ENCODE data around the gene DHRS1.
"Not testable (repeated sequence)": the region's sequence is repeated elsewhere in the genome, so short reads cannot be mapped to it uniquely, and the experiment has no call there.

DHRS1 gene

GRCh38 chr14:24327914-24328313, 28.3 kb upstream of the DHRS1 start:
- DNase-seq (ENCODE audit: low read depth, low spot score) = not testable (repeated sequence)

DNA sequence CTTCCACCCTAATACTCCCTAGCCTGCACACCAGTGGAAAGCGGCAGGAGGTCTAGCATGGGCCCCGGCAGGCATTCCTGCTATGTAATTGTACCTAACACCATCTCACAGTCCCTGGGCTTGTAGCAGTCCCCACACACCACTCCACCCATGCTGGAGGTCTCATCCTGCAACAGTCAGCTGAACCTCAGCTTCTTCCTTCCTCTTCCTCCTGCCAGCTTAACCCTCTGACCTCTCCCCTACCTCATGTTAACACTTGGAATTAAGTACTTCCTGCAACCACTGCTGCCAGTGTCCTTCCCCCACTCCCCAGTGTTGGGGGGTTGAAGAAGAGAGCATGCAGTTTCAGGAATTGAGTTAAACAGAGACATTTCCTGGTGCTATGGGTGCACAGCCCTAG, 27.7 kb upstream of the DHRS1 start:
- DNase-seq (ENCODE audit: low read depth, low spot score) = no peak

- DNase-seq (ENCODE audit: low read depth, low spot score) = no peak
Measured at GRCh38 chr14:24325963-24326362, 26.4 kb upstream of the DHRS1 start.

- DNase-seq (ENCODE audit: low read depth, low spot score) = no peak
Measured at GRCh38 chr14:24325041-24325530, 25.5 kb upstream of the DHRS1 start.

GRCh38 chr14:24324024-24324423, 24.4 kb upstream of the DHRS1 start:
- DNase-seq (ENCODE audit: low read depth, low spot score) = no peak

DNA sequence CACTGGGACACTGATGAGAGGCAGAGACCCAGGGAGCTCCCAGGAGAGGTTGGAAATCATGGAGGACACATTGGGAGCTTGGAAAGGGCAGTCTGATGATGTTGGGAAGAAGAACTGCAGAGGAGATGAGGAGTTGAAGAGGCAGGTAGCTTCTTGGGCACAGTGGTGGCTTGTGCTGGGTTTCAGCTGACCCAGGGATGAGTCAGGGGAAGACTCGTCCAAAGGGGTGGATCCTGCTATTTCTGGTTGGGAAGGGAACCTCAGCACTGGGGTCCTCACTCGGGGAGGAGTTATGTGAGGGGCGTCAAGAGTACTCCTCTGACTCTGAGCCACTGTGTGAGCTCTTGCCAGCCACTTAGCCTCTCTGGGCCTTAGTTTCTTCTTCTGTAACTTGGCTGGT, 23.8 kb upstream of the DHRS1 start:
- DNase-seq (ENCODE audit: low read depth, low spot score) = no peak

DNA sequence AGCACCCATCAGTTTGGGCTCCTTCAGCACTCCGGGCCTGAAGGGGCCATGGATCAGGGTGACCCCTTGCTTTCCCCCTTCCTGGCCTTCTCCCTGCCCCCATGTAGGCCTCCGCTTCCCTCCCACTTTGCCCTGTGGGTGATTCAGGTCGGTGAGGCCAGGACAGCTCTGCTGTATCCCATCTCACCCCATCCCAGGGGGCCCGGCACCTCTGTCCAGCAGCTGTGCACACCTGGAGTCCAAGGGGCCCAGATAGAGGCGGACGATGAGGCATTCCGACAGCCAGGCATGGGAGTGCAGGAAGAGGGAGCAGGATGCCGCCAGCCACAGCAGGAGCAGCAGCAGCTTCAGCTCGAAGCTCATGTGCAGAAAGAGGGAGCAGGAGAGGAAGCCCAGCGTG, 23.1 kb upstream of the DHRS1 start:
- DNase-seq (ENCODE audit: low read depth, low spot score) = no peak

GRCh38 chr14:24321212-24321975, 21.8 kb upstream of the DHRS1 start:
- no peak for DNase-seq (ENCODE audit: low read depth, low spot score)

GRCh38 chr14:24317141-24317928, 17.8 kb upstream of the DHRS1 start:
- no peak for DNase-seq (ENCODE audit: low read depth, low spot score)

- DNase-seq (ENCODE audit: low read depth, low spot score) = no peak
Measured at GRCh38 chr14:24316597-24316950, 17.0 kb upstream of the DHRS1 start.

DNA sequence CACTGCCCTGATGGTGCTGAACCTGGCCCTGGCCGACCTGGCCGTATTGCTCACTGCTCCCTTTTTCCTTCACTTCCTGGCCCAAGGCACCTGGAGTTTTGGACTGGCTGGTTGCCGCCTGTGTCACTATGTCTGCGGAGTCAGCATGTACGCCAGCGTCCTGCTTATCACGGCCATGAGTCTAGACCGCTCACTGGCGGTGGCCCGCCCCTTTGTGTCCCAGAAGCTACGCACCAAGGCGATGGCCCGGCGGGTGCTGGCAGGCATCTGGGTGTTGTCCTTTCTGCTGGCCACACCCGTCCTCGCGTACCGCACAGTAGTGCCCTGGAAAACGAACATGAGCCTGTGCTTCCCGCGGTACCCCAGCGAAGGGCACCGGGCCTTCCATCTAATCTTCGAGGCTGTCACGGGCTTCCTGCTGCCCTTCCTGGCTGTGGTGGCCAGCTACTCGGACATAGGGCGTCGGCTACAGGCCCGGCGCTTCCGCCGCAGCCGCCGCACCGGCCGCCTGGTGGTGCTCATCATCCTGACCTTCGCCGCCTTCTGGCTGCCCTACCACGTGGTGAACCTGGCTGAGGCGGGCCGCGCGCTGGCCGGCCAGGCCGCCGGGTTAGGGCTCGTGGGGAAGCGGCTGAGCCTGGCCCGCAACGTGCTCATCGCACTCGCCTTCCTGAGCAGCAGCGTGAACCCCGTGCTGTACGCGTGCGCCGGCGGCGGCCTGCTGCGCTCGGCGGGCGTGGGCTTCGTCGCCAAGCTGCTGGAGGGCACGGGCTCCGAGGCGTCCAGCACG, 16.4 kb upstream of the DHRS1 start:
- DNase-seq (ENCODE audit: low read depth, low spot score) = no peak

DNA sequence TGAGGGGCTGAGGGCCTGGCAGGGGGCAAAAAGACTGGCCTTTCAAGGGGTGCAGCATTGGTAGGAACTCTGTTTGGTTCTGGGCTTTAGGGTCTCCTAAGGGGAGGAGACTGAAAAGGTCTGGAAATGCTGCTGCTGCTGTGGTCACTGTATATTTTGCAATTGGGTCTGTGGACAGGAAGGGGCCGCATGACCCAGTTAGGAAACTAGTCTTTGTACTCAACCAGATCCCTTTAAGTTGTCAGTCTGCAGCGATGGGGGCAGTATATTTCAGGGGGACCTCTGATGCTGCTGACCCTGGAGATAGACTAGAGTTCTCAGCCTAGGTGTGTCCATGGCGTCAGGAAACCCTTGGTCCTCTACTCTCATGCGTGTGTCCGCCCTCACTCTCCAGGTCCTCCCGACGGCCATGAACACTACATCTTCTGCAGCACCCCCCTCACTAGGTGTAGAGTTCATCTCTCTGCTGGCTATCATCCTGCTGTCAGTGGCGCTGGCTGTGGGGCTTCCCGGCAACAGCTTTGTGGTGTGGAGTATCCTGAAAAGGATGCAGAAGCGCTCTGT, 15.7 kb upstream of the DHRS1 start:
- no peak for DNase-seq (ENCODE audit: low read depth, low spot score)

- DNase-seq (ENCODE audit: low read depth, low spot score) = no peak
Measured at GRCh38 chr14:24314377-24315193, 15.0 kb upstream of the DHRS1 start.

DNA sequence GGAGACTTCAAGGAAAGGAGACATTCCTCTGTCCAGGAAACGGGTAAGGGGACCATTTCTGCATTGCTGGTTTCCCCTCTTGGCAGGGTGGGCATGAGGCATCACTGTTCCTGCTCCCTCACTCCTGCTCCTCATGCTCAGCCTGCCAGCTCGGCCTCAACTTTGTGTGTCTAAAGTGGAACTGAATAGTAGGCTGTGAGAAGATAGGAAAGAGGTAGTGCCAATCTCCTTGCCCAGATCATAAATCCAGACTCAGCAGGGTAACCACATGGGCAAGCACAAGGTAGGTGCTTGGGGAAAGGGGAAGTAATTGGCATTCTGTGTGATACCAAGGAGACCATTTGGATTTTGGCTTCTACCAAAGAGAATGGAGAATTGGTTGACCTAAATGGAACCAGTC, 14.3 kb upstream of the DHRS1 start:
- DNase-seq (ENCODE audit: low read depth, low spot score) = no peak

DNA sequence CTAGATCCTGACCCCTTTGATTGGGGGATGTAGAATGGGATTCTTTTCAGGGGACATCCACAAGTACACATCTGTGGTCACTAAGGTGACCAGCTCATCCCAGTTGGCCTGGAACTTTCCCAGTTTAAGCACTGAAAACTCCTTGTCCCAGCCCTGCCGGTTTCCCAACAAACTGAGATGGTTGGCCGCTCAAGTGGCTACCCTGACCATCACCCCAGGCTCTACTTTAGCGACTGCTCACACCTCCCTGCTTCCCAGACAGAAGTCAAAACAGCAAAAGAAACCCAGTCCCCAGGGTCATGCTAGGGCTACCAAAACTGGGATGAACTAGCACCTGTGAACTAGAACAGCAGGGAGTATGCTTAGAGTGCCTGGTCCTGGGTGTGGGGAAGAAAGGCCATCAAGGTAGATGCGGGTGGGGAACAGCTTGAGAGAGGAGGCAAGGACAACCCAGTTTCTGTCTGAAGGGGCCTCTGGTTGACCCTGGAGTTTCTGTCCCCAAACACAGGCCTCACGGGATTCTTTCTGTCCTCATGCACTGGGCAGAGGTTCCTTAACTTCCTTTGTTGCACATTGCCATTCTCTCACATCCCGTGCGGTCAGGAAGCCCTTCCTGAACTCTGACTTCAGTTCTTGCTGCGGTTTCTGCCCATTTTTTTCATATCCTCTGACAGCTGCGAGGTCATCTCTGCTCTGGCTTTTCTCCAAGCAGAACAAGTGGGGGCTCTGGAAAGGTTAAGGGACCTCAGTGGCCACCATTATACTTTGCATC, 13.3 kb upstream of the DHRS1 start:
- DNase-seq (ENCODE audit: low read depth, low spot score) = no peak

DNA sequence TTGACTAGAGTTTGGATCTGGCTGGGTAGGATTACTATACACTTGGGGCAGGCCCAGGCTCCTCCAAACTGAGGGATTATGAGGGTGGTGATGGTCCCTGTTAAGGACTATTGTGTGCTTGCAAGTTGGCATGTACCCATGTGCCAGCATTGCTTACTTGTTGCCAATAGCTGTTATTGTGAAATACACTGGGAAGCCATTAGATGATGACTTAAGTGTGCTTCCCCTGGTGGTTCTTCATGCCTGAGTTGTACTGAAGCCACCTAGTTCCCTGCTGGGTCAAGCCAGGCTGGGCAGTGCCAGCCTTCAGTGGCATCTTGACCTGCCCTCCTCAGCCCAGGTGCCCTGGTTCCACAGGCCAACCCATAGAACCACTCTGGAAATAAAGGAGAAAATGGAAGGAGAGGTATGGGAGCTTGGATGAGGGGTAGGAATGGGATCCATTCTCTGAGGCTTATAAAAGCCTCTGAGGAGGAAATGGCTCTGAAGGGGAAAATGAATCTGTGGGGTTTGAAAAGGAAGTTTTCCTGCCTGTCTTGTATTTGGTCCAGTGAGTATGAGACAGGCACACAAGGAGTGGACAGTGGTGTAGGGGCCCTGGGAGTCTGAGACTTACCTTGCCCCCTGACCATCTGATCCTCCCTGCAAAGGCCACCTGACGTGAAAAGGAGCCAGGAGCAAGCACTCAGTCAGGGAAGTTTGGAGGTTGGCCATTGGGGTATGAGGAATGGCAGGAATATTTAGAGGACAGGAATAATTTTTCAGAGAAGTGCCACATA, 12.4 kb upstream of the DHRS1 start:
- DNase-seq (ENCODE audit: low read depth, low spot score) = no peak

GRCh38 chr14:24310646-24311604, 11.3 kb upstream of the DHRS1 start, which contains the start of gene LTB4R:
TSS of gene LTB4R (plus strand) at chr14:24311502. CDS start at chr14:24315652, 4,150 bp downstream.
- peak; percentile 13 for DNase-seq (ENCODE audit: low read depth, low spot score)

DNA sequence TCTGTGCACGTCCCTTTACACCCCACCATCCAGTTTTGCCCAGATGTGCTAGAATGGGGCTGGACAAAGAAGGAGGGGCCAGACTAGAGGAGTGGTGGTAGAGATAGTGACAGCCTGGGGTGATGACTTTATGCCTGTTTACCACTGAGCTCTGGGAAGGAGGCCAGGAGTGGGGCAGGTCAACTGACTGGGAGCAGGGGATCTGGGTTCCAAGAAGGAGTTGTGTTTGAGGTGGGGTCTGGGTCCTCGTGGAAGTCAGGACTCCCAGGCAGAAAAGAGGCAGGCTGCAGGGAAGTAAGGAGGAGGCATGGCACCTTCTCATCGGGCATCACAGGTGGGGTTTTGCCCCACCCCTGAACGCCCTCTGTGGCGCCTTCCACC, 10.7 kb upstream of the DHRS1 start:
- no peak for DNase-seq (ENCODE audit: low read depth, low spot score)

Measured in smooth muscle cell of the brain vasculature (primary cell).